HFF-Myc (cell line): ENCODE results near the gene SLC7A6OS.

Experiments
- DNase-seq: peaks from one replicate; pipeline ENCODE4 v3.0.0-alpha.2; 2011; ENCODE audit warnings: low read depth; ENCODE audit errors: extremely low read depth
- H3K4me3 ChIP-seq: replicated peaks from 2 replicates; pipeline ENCODE4 v1.5.1; 2011; ENCODE audit warnings: low read depth, mild to moderate bottlenecking, control low read depth, low read length
- CTCF ChIP-seq: IDR thresholded peaks from 2 replicates; pipeline ENCODE4 v1.5.1; 2012; ENCODE audit warnings: mild to moderate bottlenecking, low read depth, low read length, control low read depth; ENCODE audit errors: missing control alignments

Gene SLC7A6OS

GRCh38 chr16:68299571-68300453, 10.9 kb downstream of the SLC7A6OS start:
- TF ChIP-seq CTCF, result no peak
- DNase-seq, result no peak
- no peak overlapping the region for H3K4me3 ChIP-seq

GRCh38 chr16:68298907-68299561, 11.7 kb downstream of the SLC7A6OS start:
- TF ChIP-seq CTCF, result no peak
- no peak for DNase-seq
- no peak overlapping the region for H3K4me3 ChIP-seq

GRCh38 chr16:68298312-68298711, 12.4 kb downstream of the SLC7A6OS start:
- no peak for TF ChIP-seq CTCF
- no peak overlapping the region for H3K4me3 ChIP-seq
- no peak for DNase-seq

DNA sequence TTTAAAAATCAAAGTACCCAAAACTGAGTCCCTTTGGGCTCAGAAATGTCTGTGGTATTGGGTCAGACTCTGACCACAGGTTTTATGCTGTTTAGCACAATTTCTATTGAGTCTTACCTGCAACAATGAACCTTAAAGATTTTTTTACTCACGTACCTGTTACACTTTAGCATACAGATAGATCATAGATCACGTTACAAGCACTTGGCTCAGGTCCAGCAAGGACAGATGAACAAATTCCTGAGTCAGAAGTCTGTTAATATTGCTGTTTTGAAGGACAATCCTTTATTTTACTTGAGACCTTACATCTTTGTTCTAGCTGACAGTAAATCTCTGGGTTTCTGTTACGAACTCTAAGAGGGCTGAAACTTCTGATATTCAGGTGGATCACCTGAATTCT, 12.8 kb downstream of the SLC7A6OS start:
- TF ChIP-seq CTCF, result no peak
- DNase-seq, result no peak
- H3K4me3 ChIP-seq, result no peak overlapping the region

DNA sequence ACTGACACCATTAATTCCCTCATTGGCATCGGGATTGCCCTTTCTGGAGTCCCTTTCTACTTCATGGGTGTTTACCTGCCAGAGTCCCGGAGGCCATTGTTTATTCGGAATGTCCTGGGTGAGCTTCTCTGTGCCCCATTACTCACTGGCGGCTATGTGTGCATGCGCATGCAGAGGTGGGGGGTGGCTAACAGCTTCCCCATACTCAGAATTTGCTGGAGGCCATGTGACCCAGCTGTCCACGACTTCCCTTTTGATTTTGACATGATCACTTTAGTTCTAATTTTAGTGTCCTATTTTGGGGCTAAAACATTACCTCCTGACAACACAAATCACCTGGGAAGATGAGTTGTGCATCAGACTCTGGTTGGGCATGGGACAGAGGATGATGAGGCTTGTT, 14.1 kb downstream of the SLC7A6OS start:
- H3K4me3 ChIP-seq, result no peak overlapping the region
- TF ChIP-seq CTCF, result no peak
- no peak for DNase-seq

GRCh38 chr16:68296291-68296690, 14.5 kb downstream of the SLC7A6OS start:
- no peak for TF ChIP-seq CTCF
- no peak for DNase-seq

More at GRCh38 chr16:68296291-68296690, 14.5 kb downstream of the SLC7A6OS start:
- no peak overlapping the region for H3K4me3 ChIP-seq
